ENCODE data around the gene PLA2G2F. TPM values are rescaled to one million over a fixed set of nuclear protein-coding genes. Genes with fewer than 3 reads are reported as not detected.

Gene PLA2G2F
- total RNA-seq, 2 donors from 2014 or later = not detected

DNA sequence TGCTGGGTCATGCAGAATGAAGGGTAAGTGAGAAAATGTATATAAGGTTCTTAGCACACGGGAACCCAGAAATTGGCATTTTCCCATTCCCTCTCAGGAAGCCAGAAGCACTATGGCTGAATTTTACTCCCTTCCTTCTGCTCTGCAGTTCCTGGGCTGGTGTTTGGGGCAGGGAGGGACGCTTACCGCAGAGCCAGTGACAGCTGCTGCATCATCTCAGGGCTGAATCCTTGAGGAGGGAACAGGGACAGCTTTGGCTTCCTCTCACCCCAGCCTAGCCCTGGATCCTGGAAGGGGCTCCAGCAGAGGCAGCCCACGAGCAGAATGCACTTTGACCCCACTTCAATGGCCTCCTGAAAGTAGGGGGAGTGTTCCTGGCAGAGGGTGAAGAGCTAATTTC lies 31.8 kb upstream of the PLA2G2F start:
- TF ChIP-seq, protein P1, sequence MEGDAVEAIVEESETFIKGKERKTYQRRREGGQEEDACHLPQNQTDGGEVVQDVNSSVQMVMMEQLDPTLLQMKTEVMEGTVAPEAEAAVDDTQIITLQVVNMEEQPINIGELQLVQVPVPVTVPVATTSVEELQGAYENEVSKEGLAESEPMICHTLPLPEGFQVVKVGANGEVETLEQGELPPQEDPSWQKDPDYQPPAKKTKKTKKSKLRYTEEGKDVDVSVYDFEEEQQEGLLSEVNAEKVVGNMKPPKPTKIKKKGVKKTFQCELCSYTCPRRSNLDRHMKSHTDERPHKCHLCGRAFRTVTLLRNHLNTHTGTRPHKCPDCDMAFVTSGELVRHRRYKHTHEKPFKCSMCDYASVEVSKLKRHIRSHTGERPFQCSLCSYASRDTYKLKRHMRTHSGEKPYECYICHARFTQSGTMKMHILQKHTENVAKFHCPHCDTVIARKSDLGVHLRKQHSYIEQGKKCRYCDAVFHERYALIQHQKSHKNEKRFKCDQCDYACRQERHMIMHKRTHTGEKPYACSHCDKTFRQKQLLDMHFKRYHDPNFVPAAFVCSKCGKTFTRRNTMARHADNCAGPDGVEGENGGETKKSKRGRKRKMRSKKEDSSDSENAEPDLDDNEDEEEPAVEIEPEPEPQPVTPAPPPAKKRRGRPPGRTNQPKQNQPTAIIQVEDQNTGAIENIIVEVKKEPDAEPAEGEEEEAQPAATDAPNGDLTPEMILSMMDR (conservative IDR thresholded peaks at IDR 0.05) = no peak
- Histone ChIP-seq H3K9ac (ENCODE audit: extremely low read depth, low read length, poor library complexity, severe bottlenecking) (no peak overlapping the region), H3K4me3 (ENCODE audit: low read length) (no peak overlapping the region), H3K27me3 (ENCODE audit: control insufficient read depth, insufficient read depth, low read length, poor library complexity, severe bottlenecking) (no peaks in the 10 kb centered on the region), H3K36me3 (ENCODE audit: control insufficient read depth, insufficient read depth, low read length) (no peaks in the 10 kb centered on the region), H3K4me1 (ENCODE audit: control insufficient read depth, insufficient read depth, low read length) (no peaks in the 10 kb centered on the region), H3K27ac (ENCODE audit: low read depth, low read length) (peak overlapping the region; percentile 32), H3K9me3 (ENCODE audit: control insufficient read depth, low read length) (no peaks in the 10 kb centered on the region)
- no peak for DNase-seq
- Mint-ChIP-seq H3K4me3 (no peak overlapping the region), H3K9me3 (peaks cover 2% of the 10 kb centered on the region), H3K36me3 (ENCODE audit: low read depth) (no peaks in the 10 kb centered on the region), H3K27me3 (ENCODE audit: insufficient read depth) (peaks cover under 1% of the 10 kb centered on the region), H3K27ac (no peak overlapping the region), H3K4me1 (no peaks in the 10 kb centered on the region)
- WGBS, 2 experiments (ENCODE audit: insufficient coverage in 1 of 2, insufficient read length in 1 of 2) = 67 to 92% methylated on average over 1 to 4 of the region's 4 CpGs

DNA sequence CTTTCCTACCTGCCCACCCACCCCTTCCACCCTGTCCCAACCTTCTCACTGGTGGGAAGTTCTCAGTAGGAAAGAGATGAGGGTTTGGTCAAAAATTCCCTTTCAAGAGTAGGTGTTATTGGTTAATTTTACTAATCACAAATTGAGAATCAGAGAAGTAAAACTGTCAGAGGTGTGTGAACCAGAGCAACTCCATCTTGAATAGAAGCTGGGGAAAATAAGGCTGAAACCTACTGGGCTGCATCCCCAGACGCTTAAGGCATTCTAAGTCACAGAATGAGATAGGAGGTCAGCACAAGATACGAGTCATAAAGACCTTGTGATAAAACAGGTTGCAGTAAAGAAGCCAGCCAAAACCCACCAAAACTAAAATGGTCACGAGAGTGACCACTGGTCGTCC lies 31.3 kb upstream of the PLA2G2F start:
- Mint-ChIP-seq H3K9me3 (peaks cover 2% of the 10 kb centered on the region), H3K4me1 (no peaks in the 10 kb centered on the region), H3K27ac (no peak overlapping the region), H3K4me3 (no peak overlapping the region), H3K27me3 (ENCODE audit: insufficient read depth) (peaks cover 4% of the 10 kb centered on the region), H3K36me3 (ENCODE audit: low read depth) (no peaks in the 10 kb centered on the region)
- WGBS, 2 experiments (ENCODE audit: insufficient coverage in 1 of 2, insufficient read length in 1 of 2) = 76 to 88% methylated on average over 4 of the region's 4 CpGs
- Histone ChIP-seq H3K4me3 (ENCODE audit: low read length) (no peak overlapping the region), H3K9ac (ENCODE audit: extremely low read depth, low read length, poor library complexity, severe bottlenecking) (no peak overlapping the region), H3K9me3 (ENCODE audit: control insufficient read depth, low read length) (no peaks in the 10 kb centered on the region), H3K4me1 (ENCODE audit: control insufficient read depth, insufficient read depth, low read length) (no peaks in the 10 kb centered on the region), H3K27ac (ENCODE audit: low read depth, low read length) (peak overlapping the region; percentile 32), H3K36me3 (ENCODE audit: control insufficient read depth, insufficient read depth, low read length) (no peaks in the 10 kb centered on the region), H3K27me3 (ENCODE audit: control insufficient read depth, insufficient read depth, low read length, poor library complexity, severe bottlenecking) (no peaks in the 10 kb centered on the region)
- TF ChIP-seq, protein P1 (conservative IDR thresholded peaks at IDR 0.05) = no peak
- DNase-seq = no peak

DNA sequence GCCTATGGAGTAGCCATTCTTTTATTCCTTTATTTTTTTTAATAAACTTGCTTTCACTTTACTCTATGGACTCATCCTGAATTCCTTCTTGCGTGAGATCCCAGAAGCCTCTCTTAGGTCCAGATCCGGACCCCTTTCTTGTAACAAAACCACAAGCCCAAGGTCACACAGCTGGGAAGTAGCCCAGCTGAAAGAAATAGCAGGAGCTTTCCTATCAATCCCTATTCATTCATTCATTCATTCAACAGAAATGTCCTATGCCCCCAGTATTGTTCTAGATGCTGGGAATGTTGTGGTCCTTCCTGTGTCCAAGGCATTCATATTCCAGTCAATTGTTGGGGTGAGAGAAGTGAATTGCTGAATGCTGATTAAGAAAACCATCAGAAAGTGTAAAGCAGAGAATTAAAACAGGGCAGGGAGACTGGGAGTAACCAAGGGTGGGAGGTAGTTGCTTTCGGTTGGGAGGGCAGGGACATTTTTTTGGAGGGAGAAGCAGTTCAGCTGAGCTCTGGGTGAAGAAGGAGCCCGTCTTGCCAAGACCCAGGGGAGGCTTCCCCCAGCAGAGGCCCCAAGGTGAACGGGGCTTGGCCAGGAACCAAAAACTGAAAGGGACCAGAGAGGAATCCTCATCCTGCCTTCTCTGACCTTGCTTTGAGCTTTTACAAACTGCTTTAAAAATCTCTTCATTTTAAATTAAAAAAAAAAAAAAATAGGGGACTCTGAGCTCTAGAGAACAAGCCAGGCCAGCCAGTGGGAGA lies 30.6 kb upstream of the PLA2G2F start:
- no peak for DNase-seq
- Mint-ChIP-seq H3K27ac (no peak overlapping the region), H3K36me3 (ENCODE audit: low read depth) (no peaks in the 10 kb centered on the region), H3K9me3 (peaks cover 2% of the 10 kb centered on the region), H3K4me3 (no peak overlapping the region), H3K4me1 (no peaks in the 10 kb centered on the region), H3K27me3 (ENCODE audit: insufficient read depth) (peaks cover 6% of the 10 kb centered on the region)
- H3K9ac ChIP-seq (ENCODE audit: extremely low read depth, low read length, poor library complexity, severe bottlenecking) = no peak overlapping the region
- H3K9me3 ChIP-seq (ENCODE audit: control insufficient read depth, low read length) = no peaks in the 10 kb centered on the region
- H3K4me3 ChIP-seq (ENCODE audit: low read length) = no peak overlapping the region
- 78 to 86% methylated on average over 1 to 5 of the region's 5 CpGs for WGBS, 2 experiments (ENCODE audit: insufficient coverage in 1 of 2, insufficient read length in 1 of 2)
- no peaks in the 10 kb centered on the region for H3K36me3 ChIP-seq (ENCODE audit: control insufficient read depth, insufficient read depth, low read length)
- TF ChIP-seq, protein P1 (conservative IDR thresholded peaks at IDR 0.05) = no peak
- H3K4me1 ChIP-seq (ENCODE audit: control insufficient read depth, insufficient read depth, low read length) = no peaks in the 10 kb centered on the region
- no peaks in the 10 kb centered on the region for H3K27me3 ChIP-seq (ENCODE audit: control insufficient read depth, insufficient read depth, low read length, poor library complexity, severe bottlenecking)
- H3K27ac ChIP-seq (ENCODE audit: low read depth, low read length) = peak overlapping the region; percentile 68

Measured in endodermal cell (in vitro differentiated cells).